ENCODE results near the gene LRP6.

GRCh38 chr12:12127304-12127703 lies 139.5 kb downstream of the LRP6 start:
- no peak for TF ChIP-seq CTCF (IDR thresholded peaks at IDR 0.05; ENCODE audit: low read depth, low read length, poor library complexity, severe bottlenecking)
- TF ChIP-seq EZH2phosphoT487 (IDR thresholded peaks at IDR 0.05; ENCODE audit: borderline replicate concordance, low read length): no peak
